ENCODE results near the gene RPS19BP1.

RPS19BP1 gene

GRCh38 chr22:39545386-39546365 lies 13.1 kb upstream of the RPS19BP1 start:
- H3K4me3 ChIP-seq (ENCODE audit: insufficient read length, low read depth): no peak overlapping the region
- no peaks in the 10 kb centered on the region for H3K4me1 ChIP-seq (ENCODE audit: insufficient read depth, insufficient read length)
- DNase-seq (ENCODE audit: low read depth, low spot score): peak; percentile 63
- no peak for TF ChIP-seq YY1 (IDR thresholded peaks at IDR 0.05; ENCODE audit: insufficient read depth, insufficient read length)
- TF ChIP-seq SUZ12 (IDR thresholded peaks at IDR 0.05; ENCODE audit: extremely low read depth, insufficient read depth, insufficient read length): no peak
- no peak for TF ChIP-seq ZNF274 (IDR thresholded peaks at IDR 0.05; ENCODE audit: low read depth, low read length)
- H3K9ac ChIP-seq (ENCODE audit: insufficient read length, low read depth): no peak overlapping the region
- H3K36me3 ChIP-seq (ENCODE audit: insufficient read depth, insufficient read length, low read length): no peaks in the 10 kb centered on the region
- H3K27me3 ChIP-seq (ENCODE audit: insufficient read depth, insufficient read length): peaks cover 22% of the 10 kb centered on the region
- H3K9me3 ChIP-seq (ENCODE audit: insufficient read depth, low read length): no peaks in the 10 kb centered on the region

DNA sequence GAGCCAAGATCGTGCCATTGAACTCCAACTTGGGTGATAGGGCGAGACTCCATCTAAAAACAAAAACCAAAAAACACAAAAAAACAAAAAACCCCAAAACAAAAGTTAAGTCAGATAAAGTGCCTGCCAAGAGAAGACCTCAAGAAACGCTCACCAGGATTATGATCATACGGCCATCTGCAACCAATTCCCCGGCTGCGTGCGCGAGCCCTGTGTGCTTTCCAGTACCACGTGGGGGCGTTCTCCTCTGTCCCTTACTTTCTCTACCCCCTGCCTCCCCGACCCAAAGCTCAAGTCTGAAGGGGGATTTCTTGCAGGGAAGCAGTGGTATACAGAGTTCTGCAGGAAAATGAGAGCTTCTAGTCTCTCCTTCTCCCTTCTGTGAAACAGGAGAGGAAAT lies 10.5 kb upstream of the RPS19BP1 start:
- H3K36me3 ChIP-seq (ENCODE audit: insufficient read depth, insufficient read length, low read length): no peaks in the 10 kb centered on the region
- H3K4me3 ChIP-seq (ENCODE audit: insufficient read length, low read depth): no peak overlapping the region
- peaks cover 6% of the 10 kb centered on the region for H3K4me1 ChIP-seq (ENCODE audit: insufficient read depth, insufficient read length)
- peaks cover 20% of the 10 kb centered on the region for H3K27me3 ChIP-seq (ENCODE audit: insufficient read depth, insufficient read length)
- no peaks in the 10 kb centered on the region for H3K9me3 ChIP-seq (ENCODE audit: insufficient read depth, low read length)
- DNase-seq (ENCODE audit: low read depth, low spot score): no peak
- TF ChIP-seq YY1 (IDR thresholded peaks at IDR 0.05; ENCODE audit: insufficient read depth, insufficient read length) (no peak), ZNF274 (IDR thresholded peaks at IDR 0.05; ENCODE audit: low read depth, low read length) (no peak), SUZ12 (IDR thresholded peaks at IDR 0.05; ENCODE audit: extremely low read depth, insufficient read depth, insufficient read length) (no peak)
- no peak overlapping the region for H3K9ac ChIP-seq (ENCODE audit: insufficient read length, low read depth)

GRCh38 chr22:39537975-39538374 lies 5.4 kb upstream of the RPS19BP1 start:
- H3K4me3 ChIP-seq (ENCODE audit: insufficient read length, low read depth): no peak overlapping the region
- no peaks in the 10 kb centered on the region for H3K27me3 ChIP-seq (ENCODE audit: insufficient read depth, insufficient read length)
- H3K4me1 ChIP-seq (ENCODE audit: insufficient read depth, insufficient read length): peaks cover 20% of the 10 kb centered on the region
- TF ChIP-seq YY1 (IDR thresholded peaks at IDR 0.05; ENCODE audit: insufficient read depth, insufficient read length) (no peak), ZNF274 (IDR thresholded peaks at IDR 0.05; ENCODE audit: low read depth, low read length) (no peak), SUZ12 (IDR thresholded peaks at IDR 0.05; ENCODE audit: extremely low read depth, insufficient read depth, insufficient read length) (no peak)
- H3K9ac ChIP-seq (ENCODE audit: insufficient read length, low read depth): no peak overlapping the region
- no peak for DNase-seq (ENCODE audit: low read depth, low spot score)
- no peaks in the 10 kb centered on the region for H3K36me3 ChIP-seq (ENCODE audit: insufficient read depth, insufficient read length, low read length)
- no peaks in the 10 kb centered on the region for H3K9me3 ChIP-seq (ENCODE audit: insufficient read depth, low read length)

GRCh38 chr22:39536711-39537110 lies 4.2 kb upstream of the RPS19BP1 start:
- TF ChIP-seq ZNF274 (IDR thresholded peaks at IDR 0.05; ENCODE audit: low read depth, low read length) (no peak), YY1 (IDR thresholded peaks at IDR 0.05; ENCODE audit: insufficient read depth, insufficient read length) (no peak), SUZ12 (IDR thresholded peaks at IDR 0.05; ENCODE audit: extremely low read depth, insufficient read depth, insufficient read length) (no peak)
- no peak overlapping the region for H3K9ac ChIP-seq (ENCODE audit: insufficient read length, low read depth)
- no peaks in the 10 kb centered on the region for H3K27me3 ChIP-seq (ENCODE audit: insufficient read depth, insufficient read length)
- DNase-seq (ENCODE audit: low read depth, low spot score): no peak
- no peak overlapping the region for H3K4me3 ChIP-seq (ENCODE audit: insufficient read length, low read depth)
- no peaks in the 10 kb centered on the region for H3K9me3 ChIP-seq (ENCODE audit: insufficient read depth, low read length)
- H3K4me1 ChIP-seq (ENCODE audit: insufficient read depth, insufficient read length): peaks cover 20% of the 10 kb centered on the region
- no peaks in the 10 kb centered on the region for H3K36me3 ChIP-seq (ENCODE audit: insufficient read depth, insufficient read length, low read length)

- no peak overlapping the region for H3K9ac ChIP-seq (ENCODE audit: insufficient read length, low read depth)
- DNase-seq (ENCODE audit: low read depth, low spot score): no peak
- no peak overlapping the region for H3K4me3 ChIP-seq (ENCODE audit: insufficient read length, low read depth)
- TF ChIP-seq SUZ12 (IDR thresholded peaks at IDR 0.05; ENCODE audit: extremely low read depth, insufficient read depth, insufficient read length) (no peak), ZNF274 (IDR thresholded peaks at IDR 0.05; ENCODE audit: low read depth, low read length) (no peak), YY1 (IDR thresholded peaks at IDR 0.05; ENCODE audit: insufficient read depth, insufficient read length) (no peak)
- no peaks in the 10 kb centered on the region for H3K27me3 ChIP-seq (ENCODE audit: insufficient read depth, insufficient read length)
- peaks cover 4% of the 10 kb centered on the region for H3K36me3 ChIP-seq (ENCODE audit: insufficient read depth, insufficient read length, low read length)
- H3K4me1 ChIP-seq (ENCODE audit: insufficient read depth, insufficient read length): peaks cover 20% of the 10 kb centered on the region
- no peaks in the 10 kb centered on the region for H3K9me3 ChIP-seq (ENCODE audit: insufficient read depth, low read length)
Observed at GRCh38 chr22:39535831-39536449, 3.4 kb upstream of the RPS19BP1 start.

- Histone ChIP-seq H3K27me3 (ENCODE audit: insufficient read depth, insufficient read length) (no peaks in the 10 kb centered on the region), H3K4me3 (ENCODE audit: insufficient read length, low read depth) (no peak overlapping the region), H3K9me3 (ENCODE audit: insufficient read depth, low read length) (no peaks in the 10 kb centered on the region), H3K9ac (ENCODE audit: insufficient read length, low read depth) (peak overlapping the region; percentile 32), H3K4me1 (ENCODE audit: insufficient read depth, insufficient read length) (peaks cover 18% of the 10 kb centered on the region), H3K36me3 (ENCODE audit: insufficient read depth, insufficient read length, low read length) (peaks cover 10% of the 10 kb centered on the region)
- no peak for DNase-seq (ENCODE audit: low read depth, low spot score)
- no peak for TF ChIP-seq ZNF274 (IDR thresholded peaks at IDR 0.05; ENCODE audit: low read depth, low read length)
- no peak for TF ChIP-seq YY1 (IDR thresholded peaks at IDR 0.05; ENCODE audit: insufficient read depth, insufficient read length)
- no peak for TF ChIP-seq SUZ12 (IDR thresholded peaks at IDR 0.05; ENCODE audit: extremely low read depth, insufficient read depth, insufficient read length)
Observed at GRCh38 chr22:39535357-39535725, 2.8 kb upstream of the RPS19BP1 start.
